ENCODE data around the gene MAPRE3. TPM values are rescaled to one million over a fixed set of nuclear protein-coding genes. Genes with fewer than 3 reads are reported as not detected.

MAPRE3 gene
- total RNA-seq, 1 experiment from 2014 or later: 4.9 TPM

DNA sequence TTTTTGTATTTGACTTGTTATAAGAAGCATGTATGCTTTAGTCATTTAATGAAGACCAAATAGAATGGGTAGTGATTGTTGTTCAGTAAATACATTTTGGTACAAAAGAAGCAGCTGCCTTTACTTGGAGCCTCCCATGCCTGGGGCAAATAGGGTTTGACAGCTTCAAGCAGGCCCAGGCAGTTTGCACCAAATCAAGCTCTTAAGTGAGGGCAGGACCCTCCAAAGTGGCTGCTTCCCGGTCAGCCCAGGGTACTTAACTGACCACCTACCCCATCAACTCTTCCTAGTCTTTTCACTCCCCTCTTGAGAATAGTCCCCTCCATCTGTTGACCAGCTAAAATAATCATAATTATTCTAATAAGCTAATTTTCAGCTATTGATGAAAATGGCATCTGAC lies 5.2 kb downstream of the MAPRE3 start:
- Mint-ChIP-seq H3K9me3 (ENCODE audit: unreplicated experiment) (no peaks in the 10 kb centered on the region), H3K27ac (ENCODE audit: unreplicated experiment) (no peak overlapping the region), H3K4me3 (ENCODE audit: unreplicated experiment) (no peak overlapping the region), H3K27me3 (ENCODE audit: insufficient read depth, unreplicated experiment) (peaks cover 4% of the 10 kb centered on the region), H3K4me1 (ENCODE audit: low read depth, unreplicated experiment) (no peaks in the 10 kb centered on the region), H3K36me3 (ENCODE audit: insufficient read depth, unreplicated experiment) (no peaks in the 10 kb centered on the region)
- TF ChIP-seq CTCF (IDR thresholded peaks at IDR 0.05; ENCODE audit: insufficient read depth in 1 of 2, low read depth in 1 of 2, low read length in 1 of 2, severe bottlenecking in 1 of 2, unreplicated experiment in 1 of 2): no peak
- no peaks in the 10 kb centered on the region for H3K27me3 ChIP-seq (replicated peaks; ENCODE audit: control insufficient read depth, insufficient read depth, low read length)
- no TSS peak for BruUV-seq (replicated peaks)
- no peak overlapping the region for H3K4me3 ChIP-seq (ENCODE audit: low read depth, low read length)
- no peaks in the 10 kb centered on the region for H3K4me1 ChIP-seq
- no peaks in the 10 kb centered on the region for H3K9me3 ChIP-seq
- CTCF ChIA-PET: interaction anchor here (2.7 kb wide), 1 partner anchor 14 kb away, joined by 12 read pairs; no protein-coding TSS in a partner anchor
- POLR2A ChIA-PET: no interaction called here
- DNase-seq: no peak
- intact Hi-C loops (cut with micrococcal nuclease; ENCODE audit: unreplicated experiment): no loop called here
- H3K36me3 ChIP-seq (ENCODE audit: control insufficient read depth, insufficient read depth, low read length): no peaks in the 10 kb centered on the region

GRCh38 chr2:26976237-26976636 lies 5.8 kb downstream of the MAPRE3 start:
- intact Hi-C loops (cut with micrococcal nuclease; ENCODE audit: unreplicated experiment): no loop called here
- no peaks in the 10 kb centered on the region for H3K27me3 ChIP-seq (replicated peaks; ENCODE audit: control insufficient read depth, insufficient read depth, low read length)
- BruUV-seq (replicated peaks): no TSS peak
- ChIA-PET POLR2A (no interaction called here), CTCF (no interaction called here)
- Mint-ChIP-seq H3K27ac (ENCODE audit: unreplicated experiment) (no peak overlapping the region), H3K4me1 (ENCODE audit: low read depth, unreplicated experiment) (no peaks in the 10 kb centered on the region), H3K27me3 (ENCODE audit: insufficient read depth, unreplicated experiment) (peaks cover 4% of the 10 kb centered on the region), H3K36me3 (ENCODE audit: insufficient read depth, unreplicated experiment) (no peaks in the 10 kb centered on the region), H3K4me3 (ENCODE audit: unreplicated experiment) (no peak overlapping the region), H3K9me3 (ENCODE audit: unreplicated experiment) (no peaks in the 10 kb centered on the region)
- H3K9me3 ChIP-seq: no peaks in the 10 kb centered on the region
- H3K4me3 ChIP-seq (ENCODE audit: low read depth, low read length): no peak overlapping the region
- no peaks in the 10 kb centered on the region for H3K4me1 ChIP-seq
- DNase-seq: no peak
- no peak for TF ChIP-seq CTCF (IDR thresholded peaks at IDR 0.05; ENCODE audit: insufficient read depth in 1 of 2, low read depth in 1 of 2, low read length in 1 of 2, severe bottlenecking in 1 of 2, unreplicated experiment in 1 of 2)
- H3K36me3 ChIP-seq (ENCODE audit: control insufficient read depth, insufficient read depth, low read length): no peaks in the 10 kb centered on the region

- Mint-ChIP-seq H3K4me3 (ENCODE audit: unreplicated experiment) (no peak overlapping the region), H3K4me1 (ENCODE audit: low read depth, unreplicated experiment) (no peaks in the 10 kb centered on the region), H3K9me3 (ENCODE audit: unreplicated experiment) (no peaks in the 10 kb centered on the region), H3K27me3 (ENCODE audit: insufficient read depth, unreplicated experiment) (peaks cover 4% of the 10 kb centered on the region), H3K36me3 (ENCODE audit: insufficient read depth, unreplicated experiment) (no peaks in the 10 kb centered on the region), H3K27ac (ENCODE audit: unreplicated experiment) (no peak overlapping the region)
- ChIA-PET POLR2A (no interaction called here), CTCF (interaction anchor here (0.6 kb wide), 1 partner anchor 40 kb away, joined by 3 read pairs; no protein-coding TSS in a partner anchor)
- no peak for DNase-seq
- Histone ChIP-seq H3K4me3 (ENCODE audit: low read depth, low read length) (no peak overlapping the region), H3K36me3 (ENCODE audit: control insufficient read depth, insufficient read depth, low read length) (no peaks in the 10 kb centered on the region), H3K9me3 (no peaks in the 10 kb centered on the region), H3K27me3 (replicated peaks; ENCODE audit: control insufficient read depth, insufficient read depth, low read length) (no peaks in the 10 kb centered on the region), H3K4me1 (no peaks in the 10 kb centered on the region)
- no peak for TF ChIP-seq CTCF (IDR thresholded peaks at IDR 0.05; ENCODE audit: insufficient read depth in 1 of 2, low read depth in 1 of 2, low read length in 1 of 2, severe bottlenecking in 1 of 2, unreplicated experiment in 1 of 2)
- no TSS peak for BruUV-seq (replicated peaks)
- intact Hi-C loops (cut with micrococcal nuclease; ENCODE audit: unreplicated experiment): no loop called here
Measured at GRCh38 chr2:26977012-26977411, 6.6 kb downstream of the MAPRE3 start.

Data from Caco-2 (cell line).